HG02852 (cell line): Measurements from ENCODE around the gene ADGRD1.

Experiments
- ATAC-seq: cut with Tn5 transposase; IDR thresholded peaks from one replicate; pipeline ENCODE4 v1.9.1; 2021; ENCODE audit warnings: mild to moderate bottlenecking, moderate library complexity; ENCODE audit not compliant: unreplicated experiment

Gene ADGRD1

DNA sequence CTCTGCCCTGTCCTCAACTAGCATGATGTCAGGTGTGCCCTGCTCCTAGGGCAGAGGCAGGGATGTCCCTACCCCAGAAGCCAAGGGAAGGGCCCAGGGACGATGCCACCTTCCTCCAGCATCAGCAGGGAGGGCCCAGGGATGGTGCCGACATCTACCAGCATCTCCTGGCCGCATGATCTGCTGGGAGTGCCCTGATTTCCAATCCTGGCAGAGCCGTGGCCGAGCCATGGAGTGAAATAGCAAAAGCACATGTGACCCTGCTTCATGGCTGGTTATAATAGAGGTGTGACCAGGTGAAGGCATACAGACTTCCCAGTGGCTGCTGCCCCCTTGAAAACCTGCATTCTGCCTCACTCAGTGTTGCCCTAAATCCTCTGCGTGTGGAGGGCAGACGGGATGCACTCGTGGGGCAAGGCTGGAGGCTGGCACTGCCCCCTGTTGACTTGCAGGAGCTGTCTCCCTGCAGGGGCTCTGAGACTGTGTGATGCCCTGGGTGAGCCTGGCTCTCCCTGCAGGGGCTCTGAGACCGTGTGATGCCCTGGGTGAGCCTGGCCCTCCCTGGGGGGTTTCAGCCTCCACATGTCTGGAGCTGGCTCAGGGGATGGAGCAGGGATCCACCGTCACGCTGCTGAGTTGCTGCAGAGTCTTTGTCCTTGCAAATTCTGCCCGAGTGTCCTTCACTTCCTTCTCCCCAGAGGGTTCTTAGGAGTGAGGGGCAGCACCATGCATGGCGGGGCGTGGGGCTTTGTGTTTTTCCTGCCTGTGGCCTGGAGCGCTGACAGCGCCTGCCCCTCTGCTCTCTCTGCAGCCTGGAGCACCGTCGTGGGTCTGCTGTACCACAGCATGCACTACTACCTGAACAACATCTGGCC lies 51.7 kb downstream of the ADGRD1 start:
- no peak for ATAC-seq

DNA sequence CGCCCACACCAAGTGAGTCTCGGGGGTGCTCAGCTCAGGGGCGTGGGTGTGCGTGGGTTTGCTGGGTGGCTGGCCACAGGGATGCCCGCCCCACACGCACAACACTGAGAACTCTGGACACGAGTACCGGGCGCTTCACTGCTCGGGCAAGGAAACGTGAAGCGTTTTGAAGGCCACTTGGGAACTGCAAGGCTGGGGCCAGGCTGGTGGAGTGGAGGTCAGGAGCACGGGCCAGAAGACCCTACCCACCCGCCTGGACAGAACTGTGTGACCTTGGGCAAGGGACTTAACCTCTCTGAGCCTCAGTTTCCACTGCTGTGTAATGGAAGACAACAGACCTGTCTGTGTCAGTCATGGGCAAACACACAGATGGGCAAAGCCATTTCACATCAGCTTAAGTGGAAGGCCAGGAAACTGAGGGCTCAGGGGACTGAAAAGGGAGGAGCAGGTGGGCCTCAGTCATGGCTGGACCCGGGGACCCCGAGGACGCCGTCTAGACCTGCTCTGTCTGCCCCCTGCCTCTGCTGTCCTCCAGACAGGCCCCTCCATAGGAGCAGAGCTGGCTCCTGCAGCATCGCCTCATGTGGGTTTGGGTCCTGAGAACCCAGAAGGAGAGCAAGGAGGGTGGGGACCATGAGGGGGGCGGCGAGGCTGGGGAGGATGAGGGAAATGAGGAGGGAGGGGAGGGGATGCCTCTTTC lies 52.5 kb downstream of the ADGRD1 start:
- no peak for ATAC-seq

DNA sequence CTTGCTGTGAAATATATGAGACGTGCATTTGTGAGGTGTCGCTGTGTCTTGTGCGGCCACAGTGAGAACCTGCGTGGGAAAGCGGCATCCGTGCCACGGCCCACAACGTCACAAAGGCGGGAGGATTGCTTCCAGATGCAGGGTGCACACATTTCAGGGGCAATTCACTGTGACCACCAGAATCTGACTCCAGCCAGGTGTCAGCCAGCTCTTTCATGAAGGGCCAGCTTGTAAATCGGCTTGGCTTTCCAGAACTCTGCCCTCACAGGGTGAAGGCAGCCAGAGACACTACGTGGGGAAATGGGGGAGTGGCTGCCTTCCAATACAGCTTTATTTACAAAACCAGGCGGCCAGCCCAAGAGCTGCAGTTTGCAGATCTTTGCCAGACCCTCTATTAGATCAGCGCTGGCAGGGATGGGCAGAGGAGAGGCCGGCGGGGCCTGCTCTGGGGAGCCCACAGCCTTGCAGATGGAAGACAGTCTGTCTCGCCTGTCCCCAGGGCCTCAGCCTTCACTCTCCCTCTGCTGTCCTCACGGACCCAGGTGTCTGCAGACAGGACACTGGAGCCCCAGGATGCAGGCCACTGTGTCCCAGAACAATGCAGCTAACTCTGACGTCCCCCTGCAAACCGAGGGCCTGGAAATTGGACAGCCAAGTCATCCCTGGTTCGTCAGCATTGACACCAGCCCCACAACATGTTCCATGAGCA lies 53.5 kb downstream of the ADGRD1 start:
- ATAC-seq, result no peak

DNA sequence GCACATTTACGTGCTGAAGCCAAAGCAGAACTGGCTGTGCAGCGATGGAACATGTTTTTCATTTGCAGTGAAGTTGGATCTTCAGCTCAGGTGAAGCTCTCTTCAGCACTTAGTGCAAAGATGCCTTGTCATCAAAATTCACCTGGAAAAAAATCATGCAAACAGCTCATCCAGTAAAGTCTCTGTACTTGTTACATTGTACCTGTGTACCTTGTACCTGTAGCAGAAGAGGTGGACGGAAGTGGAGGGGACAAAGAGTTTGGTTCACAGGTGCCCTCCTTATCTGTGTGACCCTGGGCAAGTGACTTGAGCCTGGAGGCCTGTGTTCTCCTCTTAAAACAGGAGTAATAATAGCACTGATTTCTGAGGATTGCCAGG lies 54.0 kb downstream of the ADGRD1 start:
- no peak for ATAC-seq

DNA sequence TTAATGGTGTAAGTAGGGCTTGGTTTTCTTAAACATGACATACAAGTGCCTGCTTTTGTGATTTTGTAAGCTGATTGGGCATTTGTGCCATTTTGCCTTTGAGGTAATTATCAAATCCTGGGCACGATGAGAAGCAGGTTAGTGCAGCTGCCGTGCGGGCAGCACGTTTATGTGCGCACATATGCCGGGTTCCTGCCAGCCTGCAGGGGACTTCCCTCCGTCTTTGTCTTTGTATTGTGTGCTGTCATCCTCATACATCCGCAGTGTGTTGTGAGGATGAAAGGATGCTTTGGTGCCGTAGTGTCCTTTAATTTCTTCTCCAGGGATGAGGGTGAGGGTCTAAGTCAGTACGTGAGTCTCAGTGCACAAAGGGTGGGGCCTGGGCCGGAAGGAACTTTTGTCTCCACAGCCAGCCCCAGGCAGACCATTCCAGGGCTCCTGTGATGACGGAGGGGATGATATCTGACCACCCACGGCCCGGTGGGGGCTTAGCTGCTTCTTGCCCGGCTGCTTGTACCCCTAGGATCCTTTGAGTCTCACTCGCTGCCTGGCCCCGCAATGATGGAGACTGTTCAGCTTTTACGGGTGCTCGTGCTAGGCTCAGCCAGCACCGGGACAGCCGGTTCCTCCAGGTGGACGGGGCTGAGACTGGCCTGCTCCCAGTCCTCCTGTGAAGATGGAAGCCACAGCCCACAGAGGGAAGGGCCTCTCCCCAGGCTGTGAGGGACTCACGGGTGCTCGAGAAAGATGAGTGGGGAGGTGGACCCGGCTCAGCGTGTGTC lies 54.6 kb downstream of the ADGRD1 start:
- no peak for ATAC-seq

DNA sequence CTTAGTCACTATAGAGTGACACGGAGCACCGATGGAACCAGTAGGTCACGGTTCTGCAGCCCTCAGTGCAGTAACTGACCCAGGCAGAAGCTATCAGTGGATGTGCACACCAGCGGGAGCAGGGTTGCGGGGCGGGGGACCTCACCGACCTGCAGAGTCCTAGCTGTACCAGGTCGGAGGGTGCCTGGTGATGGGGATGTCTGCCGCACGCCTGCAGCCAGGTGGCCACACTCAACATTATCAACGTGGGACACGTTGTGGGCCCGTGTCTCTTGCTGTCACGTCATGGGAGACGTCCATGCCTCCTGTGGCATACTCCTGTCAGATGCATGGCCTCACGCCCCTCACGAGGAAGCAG lies 55.2 kb downstream of the ADGRD1 start:
- no peak for ATAC-seq

DNA sequence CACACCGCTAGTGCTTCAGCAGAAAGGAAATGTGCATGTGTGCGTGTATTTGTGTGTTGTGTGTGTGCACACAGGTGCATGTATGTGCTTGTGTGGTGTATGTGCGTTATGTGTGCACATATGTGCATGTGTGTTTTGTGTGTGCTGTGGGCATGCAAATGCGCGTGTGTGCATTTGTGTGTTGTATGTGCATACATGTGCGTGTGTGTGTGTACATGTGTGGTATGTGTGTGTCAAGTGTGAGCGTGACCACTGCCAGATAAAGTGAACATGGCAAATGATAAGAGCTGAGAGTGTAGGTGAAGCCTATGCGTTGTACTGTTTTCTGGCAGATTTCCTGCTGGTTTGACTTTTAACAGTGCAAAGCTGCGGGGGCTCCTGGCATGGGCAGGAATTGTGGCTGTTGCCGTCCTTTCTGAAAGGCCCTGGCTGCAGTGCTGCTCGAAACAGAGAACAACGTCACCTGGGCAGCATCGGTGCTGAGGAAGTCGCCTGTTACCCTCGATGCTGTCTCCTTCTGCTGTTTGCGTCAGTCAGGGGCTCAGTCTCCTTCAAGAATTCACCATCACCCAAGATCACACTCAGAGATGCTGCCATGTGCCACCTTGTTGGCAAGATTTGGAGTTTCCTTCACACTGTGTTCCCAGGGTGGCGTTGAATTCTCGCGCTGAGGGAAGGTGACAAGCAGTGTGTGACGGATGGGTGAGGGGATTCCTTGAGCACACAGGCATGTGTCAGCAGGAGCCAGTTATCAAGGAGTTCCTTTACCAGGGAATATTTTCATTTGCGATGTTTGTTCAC lies 56.1 kb downstream of the ADGRD1 start:
- no peak for ATAC-seq

DNA sequence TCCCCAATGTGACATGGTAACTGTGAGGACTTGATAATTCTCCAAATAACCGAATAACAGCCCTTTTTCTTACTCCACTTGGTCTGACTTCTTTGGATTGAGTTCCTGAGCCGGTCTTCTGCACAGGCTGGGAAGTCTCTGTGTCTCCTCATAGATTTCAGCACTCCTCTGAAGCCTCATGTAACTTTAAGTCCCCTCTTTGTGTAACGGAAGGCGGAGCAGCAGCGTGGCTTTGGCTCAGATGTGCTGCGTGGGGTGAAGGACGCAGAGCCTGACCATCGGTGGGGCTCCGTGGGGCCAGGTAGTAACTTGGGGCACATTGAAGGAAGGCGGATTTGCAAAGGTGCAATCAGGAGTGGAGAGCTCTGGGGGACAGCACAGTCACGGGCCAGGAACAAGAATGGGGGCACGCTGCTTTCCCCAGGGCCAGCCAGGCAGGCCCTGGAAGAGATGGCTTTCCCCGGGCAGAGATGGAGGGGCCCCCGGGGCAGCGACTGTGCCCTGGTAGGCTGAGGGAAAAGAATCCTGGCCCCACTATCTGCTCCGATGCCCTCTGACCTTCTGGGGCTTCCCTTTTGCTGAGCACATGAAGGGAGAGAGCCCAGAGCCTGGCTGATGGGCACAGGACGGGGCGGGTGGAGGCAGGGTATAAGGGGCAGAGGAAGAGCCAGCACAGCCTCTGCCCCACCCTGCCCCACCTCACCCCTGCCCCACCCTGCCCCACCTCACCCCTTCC lies 56.9 kb downstream of the ADGRD1 start:
- no peak for ATAC-seq

DNA sequence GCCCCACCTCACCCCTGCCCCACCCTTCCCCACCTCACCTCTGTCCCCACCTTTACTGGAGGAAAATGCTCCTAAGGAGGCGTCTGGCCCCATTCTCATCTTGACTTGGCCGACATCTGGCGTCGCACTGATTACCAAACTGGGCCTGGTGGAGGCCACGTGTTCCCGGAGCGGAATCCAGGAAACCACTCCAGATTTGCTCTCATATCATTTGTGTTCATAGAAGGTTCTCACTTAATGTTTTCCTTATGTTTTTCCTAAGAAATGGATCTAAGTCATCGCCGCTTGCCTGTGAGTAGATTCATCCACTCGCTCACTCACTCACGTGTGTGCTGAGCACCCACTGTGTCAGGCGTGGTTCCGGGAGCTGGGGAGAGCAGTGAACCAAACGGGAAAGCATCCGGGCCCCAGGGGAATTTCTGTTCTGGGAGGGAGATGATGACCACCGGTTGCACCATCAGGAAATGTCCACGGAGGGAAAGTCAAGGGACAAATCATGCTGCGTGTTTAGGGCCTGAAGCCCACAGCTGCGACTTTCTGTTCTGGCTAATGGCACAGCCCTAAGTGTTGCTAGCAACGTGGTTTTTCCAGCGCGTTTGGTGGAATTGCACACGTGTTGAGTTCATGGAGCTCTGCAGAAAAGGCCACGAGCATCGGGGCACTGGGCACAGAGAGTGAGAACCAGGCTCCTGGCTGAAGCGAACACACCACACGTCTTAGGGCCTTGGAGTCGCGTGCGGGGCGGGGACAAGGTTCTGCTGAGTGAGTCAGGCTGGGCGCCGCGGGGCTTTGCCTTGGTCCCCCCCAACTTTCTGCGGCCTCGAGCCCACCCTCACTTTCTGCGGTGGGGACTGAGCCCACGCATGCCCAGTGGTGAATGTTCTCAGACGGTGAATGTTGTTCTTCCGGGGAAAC lies 57.7 kb downstream of the ADGRD1 start:
- no peak for ATAC-seq

DNA sequence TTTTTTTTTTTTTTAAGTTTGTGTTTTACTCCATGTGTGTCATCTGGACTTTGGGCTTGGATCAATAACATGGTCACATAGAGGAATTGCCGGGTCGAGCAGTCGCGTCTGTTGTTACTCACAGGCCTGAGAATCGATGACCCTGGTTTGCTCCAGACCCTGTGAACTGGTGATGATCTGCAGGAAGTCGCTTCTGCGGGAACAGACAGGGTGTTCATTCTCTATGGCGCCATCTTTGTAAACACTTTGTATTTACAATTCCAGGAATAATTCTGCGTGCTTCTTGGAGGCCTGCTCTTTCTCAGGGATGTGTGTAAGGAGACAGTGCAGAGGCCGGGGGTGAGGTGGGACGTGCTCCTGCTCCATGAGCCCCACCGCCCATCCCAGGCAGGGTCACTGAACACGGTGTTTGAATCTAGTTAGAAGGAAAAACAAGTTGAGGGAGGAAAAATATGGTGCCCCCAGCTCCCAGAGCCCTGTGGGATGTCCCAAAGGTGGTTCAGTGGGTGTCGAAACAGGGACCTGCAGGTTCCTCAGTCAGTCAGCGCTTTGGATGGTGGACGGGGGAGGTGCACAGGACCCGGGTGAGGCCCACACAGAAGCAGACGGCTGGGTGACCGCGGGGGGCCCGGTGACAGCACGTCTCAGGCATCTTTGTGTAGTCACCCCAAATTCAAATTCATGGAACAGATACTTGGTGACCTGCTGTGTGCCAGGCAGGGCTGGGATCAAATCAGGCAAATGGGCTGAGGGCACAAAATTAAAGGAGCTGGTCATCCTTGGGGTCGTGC lies 58.8 kb downstream of the ADGRD1 start:
- ATAC-seq, result no peak

DNA sequence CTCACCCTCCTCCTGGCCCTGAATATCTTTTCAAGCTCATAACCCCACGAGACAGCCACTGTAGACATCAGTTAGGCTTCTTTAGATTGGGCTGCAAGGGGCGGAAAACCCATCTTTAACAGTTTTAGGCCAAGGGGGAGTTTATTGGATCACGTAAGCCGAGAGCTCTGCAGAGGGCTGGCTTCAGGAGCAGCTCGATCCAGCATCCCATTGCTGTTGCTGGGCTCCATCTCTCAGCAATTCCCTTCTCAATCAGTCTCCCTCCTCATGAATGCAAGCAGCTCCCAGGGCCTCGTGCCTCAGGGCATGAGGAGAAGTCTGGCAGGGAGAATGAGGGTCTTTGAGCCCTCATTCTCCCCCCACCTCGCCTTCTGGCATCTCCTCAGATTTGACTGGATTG lies 59.4 kb downstream of the ADGRD1 start:
- no peak for ATAC-seq

DNA sequence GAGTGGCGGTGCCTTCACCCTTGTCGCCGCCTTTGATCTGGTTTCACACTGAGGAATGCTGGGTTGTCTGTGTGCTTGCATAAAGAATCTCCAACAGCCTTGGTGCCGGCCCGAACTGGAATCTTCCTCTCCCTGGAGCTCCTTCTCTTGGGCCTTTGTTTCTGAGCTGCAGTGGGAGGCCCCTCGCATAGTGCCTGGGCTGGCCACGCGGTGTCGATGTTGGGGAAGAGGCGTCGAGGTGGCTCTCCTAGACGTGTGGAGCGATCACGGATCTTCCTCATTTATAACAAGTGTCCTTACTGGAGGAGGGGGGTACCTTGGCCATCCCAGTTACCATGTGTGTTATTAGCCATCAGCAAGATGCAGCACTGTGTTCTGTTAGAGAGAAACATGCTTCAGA lies 60.6 kb downstream of the ADGRD1 start:
- ATAC-seq, result no peak

DNA sequence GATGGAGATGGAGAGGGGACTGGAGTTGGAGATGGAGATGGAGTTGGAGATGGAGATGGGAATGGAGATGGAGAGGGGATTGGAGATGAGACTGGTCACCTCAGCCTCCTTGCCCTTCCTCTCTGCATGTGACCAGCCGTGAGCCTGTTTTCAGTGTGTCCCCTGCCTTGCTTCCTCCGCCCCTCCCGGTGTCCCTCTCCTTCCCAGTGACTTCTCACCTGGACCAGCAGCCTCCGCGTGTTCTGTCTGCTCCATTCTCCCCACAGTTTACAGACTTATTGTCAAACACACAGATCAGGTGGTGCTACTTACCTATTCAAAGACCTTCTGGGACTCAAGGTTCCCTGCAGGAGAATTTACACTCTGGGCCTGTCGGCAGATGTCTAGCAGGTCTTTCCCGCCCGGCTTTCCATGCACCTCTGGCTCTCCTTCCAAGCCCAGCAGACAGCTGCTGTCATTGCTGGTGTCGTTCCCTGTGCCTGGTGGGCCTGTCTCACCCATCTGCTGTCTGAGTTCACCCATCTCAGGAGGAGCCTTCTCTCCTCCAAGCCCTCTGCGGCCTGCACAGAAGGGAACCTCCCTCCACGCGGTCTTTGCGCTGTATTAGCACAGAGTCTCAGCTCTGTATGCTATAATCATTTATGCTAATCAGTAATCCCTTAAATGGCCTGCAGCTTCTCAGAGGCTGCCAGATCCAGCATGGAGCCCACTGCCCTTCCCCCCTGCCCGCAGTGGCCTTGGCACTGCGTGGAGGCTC lies 62.1 kb downstream of the ADGRD1 start:
- no peak for ATAC-seq

DNA sequence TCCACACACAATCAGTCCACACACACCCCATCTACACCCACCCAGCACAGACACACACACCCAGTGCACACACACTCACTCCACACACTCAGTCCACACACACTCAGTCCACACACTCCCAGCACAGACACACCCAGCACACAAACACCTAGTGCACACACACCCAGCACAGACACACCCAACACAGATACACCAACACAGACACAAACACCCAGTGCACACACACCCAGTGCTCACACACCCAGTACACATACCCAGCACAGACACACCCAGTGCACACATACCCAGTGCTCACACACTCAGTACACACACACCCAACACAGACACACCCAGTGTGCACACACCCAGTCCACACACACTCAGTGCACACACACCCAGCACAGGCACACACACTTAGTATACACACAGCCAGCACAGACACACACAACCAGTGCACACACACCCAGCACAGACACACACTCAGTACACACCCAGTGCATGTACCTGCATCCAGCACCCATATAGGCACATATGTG lies 63.8 kb downstream of the ADGRD1 start:
- ATAC-seq, result no peak

DNA sequence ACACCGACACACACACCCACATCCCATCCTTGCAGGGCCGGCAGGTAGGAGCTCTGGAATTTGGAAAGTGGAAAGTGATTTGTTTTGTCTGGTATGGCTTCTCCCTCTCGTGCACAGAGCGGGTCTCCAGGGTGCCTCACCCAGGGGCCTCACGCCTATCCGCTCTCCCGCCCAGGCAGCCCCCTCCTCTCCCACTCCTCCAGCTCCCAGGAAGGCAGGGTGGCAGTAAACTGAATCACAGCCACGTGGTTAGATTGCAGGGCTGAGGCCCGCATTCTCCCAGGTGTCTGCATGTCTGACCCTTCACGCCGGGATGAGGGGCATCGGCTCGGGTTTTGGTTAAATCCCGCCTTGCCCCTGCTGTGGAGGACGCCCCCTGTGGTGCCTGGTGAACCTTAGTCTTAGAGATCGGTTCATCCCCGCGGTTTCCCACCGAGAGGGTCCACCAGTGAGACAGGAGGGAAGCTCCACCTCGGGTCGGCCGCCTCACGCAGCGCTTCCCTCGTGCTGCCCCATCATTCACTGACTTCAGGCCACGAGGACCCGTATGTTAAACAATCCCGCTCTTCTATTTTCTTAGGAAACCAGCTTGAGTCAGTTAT lies 64.4 kb downstream of the ADGRD1 start:
- no peak for ATAC-seq

DNA sequence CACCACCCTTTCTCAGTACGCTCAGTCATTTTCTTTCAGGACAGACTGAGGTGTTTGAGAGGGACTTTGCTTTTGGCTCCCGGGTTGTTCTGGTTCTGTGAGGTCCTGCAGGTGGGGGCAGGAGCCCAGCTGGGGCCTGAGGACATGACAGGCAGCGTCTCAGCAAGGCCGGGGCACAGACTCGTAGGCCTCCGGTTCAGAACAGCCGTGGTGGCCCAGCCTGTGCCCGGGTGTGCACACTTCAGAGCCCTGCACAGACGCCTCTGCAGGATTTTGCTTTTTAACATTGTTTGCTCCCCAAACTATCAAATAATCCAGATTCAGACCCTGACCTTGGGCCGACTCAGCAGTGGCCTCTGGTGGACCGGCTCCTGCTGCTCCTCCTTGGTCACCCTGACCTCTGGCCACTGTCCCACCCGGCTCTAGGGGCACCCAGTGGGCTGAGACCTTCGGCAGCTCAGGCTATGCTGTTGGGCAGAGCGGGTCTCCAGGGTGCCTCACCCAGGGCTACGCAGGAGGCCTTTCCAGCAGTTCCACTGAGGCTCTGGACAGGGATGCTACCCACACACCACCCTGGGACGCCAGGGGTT lies 65.2 kb downstream of the ADGRD1 start:
- no peak for ATAC-seq
